ENCODE results near the gene TNIP1.

Gene TNIP1

GRCh38 chr5:151082282-151082902 is 1.6 kb upstream of the TNIP1 start:
- DNase-seq, result no peak

GRCh38 chr5:151081431-151082281 is 822 bp upstream of the TNIP1 start:
- DNase-seq, result peak in 1 of 2 experiments; percentile 8

GRCh38 chr5:151079838-151080612 is 809 bp downstream of the TNIP1 start:
- DNase-seq, result peak; percentile 29 to 35

GRCh38 chr5:151078490-151079262 is 2.2 kb downstream of the TNIP1 start:
- no peak for DNase-seq

GRCh38 chr5:151077967-151078366 is 2.9 kb downstream of the TNIP1 start:
- DNase-seq, result no peak

- no peak for DNase-seq
Observed at GRCh38 chr5:151077419-151077818, 3.4 kb downstream of the TNIP1 start.

GRCh38 chr5:151076616-151077015 is 4.2 kb downstream of the TNIP1 start:
- no peak for DNase-seq

- DNase-seq, result no peak
Observed at GRCh38 chr5:151075698-151076331, 5.0 kb downstream of the TNIP1 start.

- no peak for DNase-seq
Observed at GRCh38 chr5:151074557-151074956, 6.3 kb downstream of the TNIP1 start.

GRCh38 chr5:151073280-151073679 is 7.6 kb downstream of the TNIP1 start:
- DNase-seq, result no peak

GRCh38 chr5:151072630-151073025 is 8.2 kb downstream of the TNIP1 start:
- DNase-seq, result no peak

- no peak for DNase-seq
Observed at GRCh38 chr5:151071848-151072629, 8.8 kb downstream of the TNIP1 start.

- DNase-seq, result no peak
Observed at GRCh38 chr5:151071021-151071420, 9.8 kb downstream of the TNIP1 start.

GRCh38 chr5:151070449-151070848 is 10.4 kb downstream of the TNIP1 start:
- DNase-seq, result no peak

GRCh38 chr5:151068433-151069197 is 12.2 kb downstream of the TNIP1 start:
- DNase-seq, result no peak

- no peak for DNase-seq
Observed at GRCh38 chr5:151067632-151068432, 13.0 kb downstream of the TNIP1 start.

GRCh38 chr5:151066920-151067319 is 13.9 kb downstream of the TNIP1 start:
- no peak for DNase-seq

GRCh38 chr5:151065609-151066008 is 15.2 kb downstream of the TNIP1 start:
- no peak for DNase-seq

- DNase-seq, result no peak
Observed at GRCh38 chr5:151064916-151065499, 15.8 kb downstream of the TNIP1 start.

Data from AML-193 (cell line).